Mesenchymal stem cell (in vitro differentiated cells and primary cell): ENCODE data around the gene EOGT.

Source experiments
- DNase-seq: peaks from one replicate; pipeline ENCODE4 v3.0.0-alpha.2; 2013
- H2AFZ ChIP-seq: one replicate; pipeline ENCODE4 v1.6.1; 2013; ENCODE audit warnings: low read depth, mild to moderate bottlenecking, control low read depth, inconsistent platforms, low read length, moderate library complexity
- H2AK5ac ChIP-seq: 2 replicates; pipeline ENCODE4 v1.6.1; 2013; ENCODE audit warnings: low read length, moderate library complexity, mild to moderate bottlenecking, inconsistent platforms; ENCODE audit not compliant: severe bottlenecking
- H2BK120ac ChIP-seq: one replicate; pipeline ENCODE4 v1.6.1; 2013; ENCODE audit warnings: low read depth, mild to moderate bottlenecking, inconsistent platforms, low read length, moderate library complexity
- H2BK12ac ChIP-seq, 2 experiments: one replicate each; pipeline ENCODE4 v1.6.1; 2013; ENCODE audit warnings: inconsistent platforms in 2 of 2, low read length in 2 of 2, mild to moderate bottlenecking in 2 of 2, moderate library complexity in 2 of 2, control low read depth in 1 of 2
- H2BK15ac ChIP-seq: one replicate; pipeline ENCODE4 v1.6.1; 2013; ENCODE audit warnings: mild to moderate bottlenecking, low read depth, inconsistent platforms; ENCODE audit not compliant: poor library complexity, severe bottlenecking
- H2BK5ac ChIP-seq: 2 replicates; pipeline ENCODE4 v1.6.1; 2013; ENCODE audit warnings: low read depth, mild to moderate bottlenecking, low read length, control low read depth, inconsistent platforms; ENCODE audit not compliant: poor library complexity, severe bottlenecking
- H3K14ac ChIP-seq, 2 experiments: one replicate each; pipeline ENCODE4 v1.6.1; 2013; ENCODE audit warnings: inconsistent platforms in 2 of 2, low read length in 2 of 2, control low read depth in 1 of 2, mild to moderate bottlenecking in 1 of 2, moderate library complexity in 1 of 2
- H3K18ac ChIP-seq, 2 experiments: one replicate each; pipeline ENCODE4 v1.6.1; 2013; ENCODE audit warnings: inconsistent platforms in 2 of 2, low read length in 2 of 2, control low read depth in 1 of 2, low read depth in 1 of 2, mild to moderate bottlenecking in 1 of 2
- H3K23ac ChIP-seq, 2 experiments: one replicate each; pipeline ENCODE4 v1.6.1; 2013; ENCODE audit warnings: inconsistent platforms in 2 of 2, low read length in 2 of 2, mild to moderate bottlenecking in 2 of 2, moderate library complexity in 2 of 2, control low read depth in 1 of 2
- H3K27ac ChIP-seq: 2 replicates; pipeline ENCODE4 v1.5.1; 2013; ENCODE audit warnings: mild to moderate bottlenecking, moderate library complexity, low read length, control low read depth, inconsistent platforms; ENCODE audit not compliant: poor library complexity, severe bottlenecking
- H3K27me3 ChIP-seq, 2 experiments: 2 replicates each; pipeline versions ENCODE4 v1.6.1 to v1.7.0; 2013; ENCODE audit warnings: low read length in 2 of 2, mild to moderate bottlenecking in 2 of 2, moderate library complexity in 2 of 2, control low read depth in 1 of 2, inconsistent platforms in 1 of 2; ENCODE audit not compliant: control insufficient read depth in 1 of 2, insufficient read depth in 1 of 2
- H3K36me3 ChIP-seq, 2 experiments: 2 replicates each; pipeline versions ENCODE4 v1.6.1 to v1.7.0; 2013; ENCODE audit warnings: low read length in 2 of 2, control low read depth in 1 of 2, inconsistent platforms in 1 of 2, low read depth in 1 of 2, mild to moderate bottlenecking in 1 of 2; ENCODE audit not compliant: insufficient read depth in 2 of 2, control insufficient read depth in 1 of 2
- H3K4ac ChIP-seq, 2 experiments: one replicate each; pipeline ENCODE4 v1.6.1; 2013; ENCODE audit warnings: inconsistent platforms in 2 of 2, low read length in 2 of 2, mild to moderate bottlenecking in 2 of 2, moderate library complexity in 2 of 2, control low read depth in 1 of 2, low read depth in 1 of 2
- H3K4me1 ChIP-seq: 2 replicates; pipeline ENCODE4 v1.6.1; 2013; ENCODE audit warnings: low read depth, low read length, control low read depth; ENCODE audit not compliant: control insufficient read depth, insufficient read depth
- H3K4me2 ChIP-seq: 2 replicates; pipeline ENCODE4 v1.6.1; 2013; ENCODE audit warnings: low read length, mild to moderate bottlenecking, inconsistent platforms; ENCODE audit not compliant: poor library complexity, severe bottlenecking
- H3K4me3 ChIP-seq, 2 experiments: 2 replicates each; pipeline versions ENCODE4 v1.5.1 to v1.7.0; 2013; ENCODE audit warnings: low read length in 2 of 2, mild to moderate bottlenecking in 2 of 2, control low read depth in 1 of 2, low read depth in 1 of 2; ENCODE audit not compliant: insufficient read depth in 1 of 2
- H3K79me1 ChIP-seq: replicated peaks from 2 replicates; pipeline ENCODE4 v1.6.1; 2013; ENCODE audit warnings: mild to moderate bottlenecking, control low read depth, low read length, inconsistent platforms; ENCODE audit not compliant: poor library complexity, severe bottlenecking
- H3K9ac ChIP-seq: 2 replicates; pipeline ENCODE4 v1.7.0; 2013; ENCODE audit warnings: mild to moderate bottlenecking, low read length, moderate library complexity
- H3K9me3 ChIP-seq: 2 replicates; pipeline ENCODE4 v1.7.0; 2013; ENCODE audit warnings: mild to moderate bottlenecking, low read length; ENCODE audit not compliant: control insufficient read depth
- H4K8ac ChIP-seq: one replicate; pipeline ENCODE4 v1.6.1; 2013; ENCODE audit warnings: inconsistent platforms, mild to moderate bottlenecking, low read length, moderate library complexity
- H4K91ac ChIP-seq: one replicate; pipeline ENCODE4 v1.6.1; 2013; ENCODE audit warnings: mild to moderate bottlenecking, low read length, inconsistent platforms
- WGBS: methylation state at CpG from one replicate; pipeline ENCODE4 v1.1.7; 2013; ENCODE audit warnings: mixed read lengths; 5-methylcytosine and 5-hydroxymethylcytosine counted together

The EOGT gene

DNA sequence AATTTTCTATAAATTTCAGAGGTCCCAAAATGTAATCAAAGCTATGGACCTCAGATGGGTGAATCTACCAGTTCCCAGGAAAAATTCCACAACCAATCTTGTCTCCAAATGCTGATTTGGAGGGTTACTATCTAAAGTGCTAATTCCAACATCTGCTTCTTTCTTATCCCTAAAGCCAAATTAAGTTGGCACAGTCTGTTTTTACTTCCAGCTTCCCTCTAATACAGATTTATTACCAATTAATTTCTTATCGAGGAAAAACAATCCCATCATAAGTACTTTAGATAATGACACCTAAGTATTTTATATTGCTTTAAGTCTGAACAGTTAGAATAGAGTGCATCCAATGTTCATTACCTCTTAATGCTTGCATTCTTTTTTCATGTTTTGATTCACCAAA is 68.3 kb downstream of the EOGT start:
- no peak for DNase-seq
- H2BK5ac ChIP-seq = no peak overlapping the region
- no peak overlapping the region for H2BK15ac ChIP-seq
- H3K4me1 ChIP-seq = no peaks in the 10 kb centered on the region
- H3K14ac ChIP-seq = no peak overlapping the region
- no peaks in the 10 kb centered on the region for H3K36me3 ChIP-seq
- no peak overlapping the region for H2AK5ac ChIP-seq
- H4K91ac ChIP-seq = no peak overlapping the region
- H2BK120ac ChIP-seq = no peak overlapping the region
- H3K4ac ChIP-seq = no peak overlapping the region
- H3K9me3 ChIP-seq = no peaks in the 10 kb centered on the region
- H3K9ac ChIP-seq = no peak overlapping the region
- H4K8ac ChIP-seq = no peak overlapping the region
- H3K79me1 ChIP-seq = no peaks in the 10 kb centered on the region
- H3K18ac ChIP-seq = no peak overlapping the region
- no peak overlapping the region for H3K27ac ChIP-seq
- H2BK12ac ChIP-seq = no peak overlapping the region
- no peak overlapping the region for H3K4me2 ChIP-seq
- H3K4me3 ChIP-seq = no peak overlapping the region
- peaks cover 7 to 9% of the 10 kb centered on the region in 2 experiments for H3K27me3 ChIP-seq
- H3K23ac ChIP-seq = no peak overlapping the region
- no CpG with 5 or more reads among the region's 1 CpG for WGBS
- no peak overlapping the region for H2AFZ ChIP-seq

GRCh38 chr3:68943753-68944500 is 69.6 kb downstream of the EOGT start:
- no peak overlapping the region for H2AFZ ChIP-seq
- H4K8ac ChIP-seq = no peak overlapping the region
- no peak overlapping the region for H3K4me2 ChIP-seq
- no peak overlapping the region for H3K4ac ChIP-seq
- H4K91ac ChIP-seq = no peak overlapping the region
- no peak overlapping the region for H3K14ac ChIP-seq
- no peaks in the 10 kb centered on the region for H3K79me1 ChIP-seq
- H2AK5ac ChIP-seq = no peak overlapping the region
- no peaks in the 10 kb centered on the region for H3K36me3 ChIP-seq
- H3K9me3 ChIP-seq = no peaks in the 10 kb centered on the region
- no peak overlapping the region for H3K9ac ChIP-seq
- H3K27ac ChIP-seq = no peak overlapping the region
- no peak overlapping the region for H3K18ac ChIP-seq
- H2BK5ac ChIP-seq = no peak overlapping the region
- DNase-seq = no peak
- H3K27me3 ChIP-seq = peaks cover 9 to 10% of the 10 kb centered on the region in 2 experiments
- H2BK15ac ChIP-seq = no peak overlapping the region
- no peak overlapping the region for H2BK12ac ChIP-seq
- H3K4me1 ChIP-seq = no peaks in the 10 kb centered on the region
- H3K4me3 ChIP-seq = no peak overlapping the region
- WGBS = 100% methylated on average over 1 of the region's 1 CpG
- no peak overlapping the region for H3K23ac ChIP-seq
- no peak overlapping the region for H2BK120ac ChIP-seq

DNA sequence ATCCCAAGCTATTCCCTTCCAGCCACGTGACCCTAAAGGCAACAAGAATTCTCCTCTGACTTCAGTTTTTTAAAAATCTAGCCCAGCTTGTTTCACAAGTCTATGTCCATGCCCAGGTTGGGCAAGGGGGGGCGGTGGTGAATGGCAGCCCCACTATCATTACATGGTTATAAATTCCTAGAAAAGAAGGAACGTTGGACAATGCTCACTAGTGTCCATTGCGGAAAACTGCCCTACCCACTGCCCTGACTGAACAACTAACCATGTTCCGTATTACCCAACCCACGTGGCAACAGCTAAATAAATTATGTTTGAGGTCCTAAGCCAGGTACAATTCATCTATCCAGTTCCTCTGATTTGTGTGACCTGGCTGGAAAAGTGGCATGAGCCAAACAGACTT is 72.4 kb downstream of the EOGT start:
- Histone ChIP-seq H2BK12ac (no peak overlapping the region), H3K4me1 (no peaks in the 10 kb centered on the region), H3K18ac (no peak overlapping the region), H3K4me3 (no peak overlapping the region), H4K8ac (no peak overlapping the region), H2BK15ac (no peak overlapping the region), H3K4me2 (no peak overlapping the region), H3K27me3 (peaks cover 14 to 17% of the 10 kb centered on the region in 2 experiments), H2BK120ac (no peak overlapping the region), H3K14ac (no peak overlapping the region), H4K91ac (no peak overlapping the region), H3K79me1 (no peaks in the 10 kb centered on the region), H3K9me3 (no peaks in the 10 kb centered on the region), H3K36me3 (no peaks in the 10 kb centered on the region), H2AFZ (no peak overlapping the region), H2BK5ac (no peak overlapping the region), H2AK5ac (no peak overlapping the region), H3K4ac (no peak overlapping the region), H3K27ac (no peak overlapping the region), H3K9ac (no peak overlapping the region), H3K23ac (no peak overlapping the region)
- no peak for DNase-seq
- 93% methylated on average over 3 of the region's 6 CpGs for WGBS

DNA sequence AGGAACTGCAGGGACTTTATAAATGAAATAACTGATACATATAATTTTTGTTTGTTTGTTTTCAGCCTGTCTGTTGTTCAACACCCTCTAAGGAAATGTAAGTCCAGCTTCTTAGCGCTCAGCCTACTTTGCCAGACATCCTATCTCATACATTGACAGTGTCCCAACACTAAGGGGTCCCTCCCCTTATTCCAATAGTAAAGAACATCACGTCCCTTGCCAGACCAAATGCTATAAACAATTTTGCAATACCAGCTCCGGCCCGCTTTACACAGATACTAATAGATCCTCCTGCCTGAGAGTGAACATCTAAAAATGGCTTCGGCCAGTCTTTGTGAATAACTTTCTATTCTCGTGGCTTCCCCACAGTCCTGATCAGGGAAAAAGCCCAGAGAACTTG is 76.6 kb downstream of the EOGT start:
- Histone ChIP-seq H2AFZ (no peak overlapping the region), H3K79me1 (no peaks in the 10 kb centered on the region), H3K27ac (no peak overlapping the region), H3K4me3 (no peak overlapping the region), H3K27me3 (peaks cover 41 to 42% of the 10 kb centered on the region in 2 experiments), H2BK12ac (no peak overlapping the region), H3K4me2 (no peak overlapping the region), H3K9me3 (no peaks in the 10 kb centered on the region), H3K4me1 (peaks cover 9% of the 10 kb centered on the region), H3K4ac (no peak overlapping the region), H2BK15ac (no peak overlapping the region), H3K23ac (no peak overlapping the region), H4K8ac (no peak overlapping the region), H3K9ac (no peak overlapping the region), H3K36me3 (no peaks in the 10 kb centered on the region), H2BK5ac (no peak overlapping the region), H2AK5ac (no peak overlapping the region), H2BK120ac (no peak overlapping the region), H4K91ac (no peak overlapping the region), H3K14ac (no peak overlapping the region), H3K18ac (no peak overlapping the region)
- no peak for DNase-seq
- 76% methylated on average over 6 of the region's 6 CpGs for WGBS
